ENCODE data around the gene MARK2. TPM values are rescaled to one million over a fixed set of nuclear protein-coding genes. Genes with fewer than 3 reads are reported as not detected.

Gene MARK2
- total RNA-seq, 2 experiments from 2014 or later: 23.3 to 24.5 TPM

DNA sequence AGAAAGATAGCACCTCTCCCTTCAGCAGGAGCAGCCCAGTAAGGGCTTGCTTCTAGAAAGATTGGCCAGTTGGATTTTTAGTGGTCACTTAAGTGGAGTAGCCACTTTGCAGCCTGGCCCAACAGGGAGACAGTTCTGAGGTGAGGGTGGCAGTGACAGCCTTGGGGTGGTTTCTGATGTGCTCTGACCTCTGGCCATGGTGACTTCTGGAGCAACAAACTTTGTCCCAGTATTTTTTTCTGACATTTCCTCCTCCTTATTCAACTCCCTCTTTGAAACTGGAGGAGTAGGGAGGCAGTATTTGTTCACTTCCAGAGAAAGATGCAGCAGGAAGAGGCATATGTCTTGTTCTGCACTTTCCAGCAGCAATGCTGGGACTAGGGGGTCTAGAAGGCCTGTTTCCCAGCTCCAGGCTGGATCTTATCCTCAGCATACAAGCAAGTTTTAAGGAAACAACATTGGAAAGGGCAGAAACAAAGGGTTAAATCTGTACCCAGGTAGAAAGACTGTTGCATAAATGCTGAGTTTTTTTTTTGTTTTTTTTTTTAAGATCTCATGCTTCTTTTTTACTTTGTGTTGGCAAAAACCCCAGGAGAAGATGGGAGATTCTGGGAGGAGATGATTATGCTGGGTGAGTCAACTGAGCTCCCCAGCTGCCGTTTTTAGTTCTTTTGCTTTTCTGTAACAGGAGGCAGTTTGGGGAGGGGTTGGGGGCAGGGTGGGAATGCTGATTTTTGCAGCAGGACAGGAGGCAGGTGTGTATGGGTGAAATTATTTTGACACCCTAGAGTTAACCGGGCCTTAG is 40.9 kb downstream of the MARK2 start:
- peaks cover 26% of the 10 kb centered on the region for H3K36me3 Mint-ChIP-seq (ENCODE audit: low read depth)

DNA sequence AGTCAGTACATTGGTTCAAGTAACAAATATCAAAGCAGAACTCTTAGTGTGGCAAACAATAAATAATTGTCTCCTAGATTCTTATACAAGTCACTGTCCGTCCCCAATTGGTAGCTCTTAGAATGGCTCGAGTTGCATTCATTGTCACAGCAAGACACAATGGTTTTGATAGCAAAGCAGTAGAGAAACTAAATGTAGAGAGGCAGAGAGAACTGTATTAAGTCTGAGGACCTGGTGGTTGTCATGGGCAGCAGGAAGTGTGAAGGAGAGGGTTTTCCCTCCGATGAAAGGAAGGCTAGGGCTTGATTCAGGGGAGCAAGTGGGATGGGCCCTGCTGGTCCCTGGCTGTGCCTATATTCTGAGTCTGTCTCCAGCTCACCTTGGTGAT is 41.5 kb downstream of the MARK2 start:
- CTCF ChIA-PET: interaction anchor here (1.3 kb wide), 1 partner anchor 44 kb away, joined by 4 read pairs; no protein-coding TSS in a partner anchor
- POLR2A ChIA-PET: interaction anchor here (0.8 kb wide), 1 partner anchor 24 kb away, joined by 3 read pairs; no protein-coding TSS in a partner anchor
- Mint-ChIP-seq H3K27me3 (no peaks in the 10 kb centered on the region), H3K36me3 (ENCODE audit: low read depth) (peaks cover 25% of the 10 kb centered on the region), H3K9me3 (no peaks in the 10 kb centered on the region), H3K4me3 (no peak overlapping the region), H3K27ac (no peak overlapping the region), H3K4me1 (ENCODE audit: low read depth) (peaks cover 81% of the 10 kb centered on the region)
- intact Hi-C loops (cut with micrococcal nuclease): no loop called here
- TF ChIP-seq, protein P1, sequence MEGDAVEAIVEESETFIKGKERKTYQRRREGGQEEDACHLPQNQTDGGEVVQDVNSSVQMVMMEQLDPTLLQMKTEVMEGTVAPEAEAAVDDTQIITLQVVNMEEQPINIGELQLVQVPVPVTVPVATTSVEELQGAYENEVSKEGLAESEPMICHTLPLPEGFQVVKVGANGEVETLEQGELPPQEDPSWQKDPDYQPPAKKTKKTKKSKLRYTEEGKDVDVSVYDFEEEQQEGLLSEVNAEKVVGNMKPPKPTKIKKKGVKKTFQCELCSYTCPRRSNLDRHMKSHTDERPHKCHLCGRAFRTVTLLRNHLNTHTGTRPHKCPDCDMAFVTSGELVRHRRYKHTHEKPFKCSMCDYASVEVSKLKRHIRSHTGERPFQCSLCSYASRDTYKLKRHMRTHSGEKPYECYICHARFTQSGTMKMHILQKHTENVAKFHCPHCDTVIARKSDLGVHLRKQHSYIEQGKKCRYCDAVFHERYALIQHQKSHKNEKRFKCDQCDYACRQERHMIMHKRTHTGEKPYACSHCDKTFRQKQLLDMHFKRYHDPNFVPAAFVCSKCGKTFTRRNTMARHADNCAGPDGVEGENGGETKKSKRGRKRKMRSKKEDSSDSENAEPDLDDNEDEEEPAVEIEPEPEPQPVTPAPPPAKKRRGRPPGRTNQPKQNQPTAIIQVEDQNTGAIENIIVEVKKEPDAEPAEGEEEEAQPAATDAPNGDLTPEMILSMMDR (IDR thresholded peaks at IDR 0.05): no peak
- DNase-seq: no peak
- no peak for ATAC-seq

More for the DNA sequence above, 40.9 kb downstream of the MARK2 start:
- Mint-ChIP-seq H3K4me3 (no peak overlapping the region), H3K4me1 (ENCODE audit: low read depth) (peaks cover 81% of the 10 kb centered on the region), H3K9me3 (no peaks in the 10 kb centered on the region), H3K27ac (no peak overlapping the region), H3K27me3 (no peaks in the 10 kb centered on the region)
- DNase-seq (no peak), ATAC-seq (no peak)
- TF ChIP-seq, protein P1 (IDR thresholded peaks at IDR 0.05): no peak
- intact Hi-C loops (cut with micrococcal nuclease): no loop called here
- CTCF ChIA-PET: interaction anchor here (1.0 to 1.3 kb wide), 2 partner anchors 13 to 43 kb away, joined by 4 read pairs; no protein-coding TSS in a partner anchor
- POLR2A ChIA-PET: interaction anchor here (0.8 kb wide), 1 partner anchor 23 kb away, joined by 3 read pairs; no protein-coding TSS in a partner anchor

- H3K4me1 Mint-ChIP-seq (ENCODE audit: low read depth): peaks cover 77% of the 10 kb centered on the region
- no peak overlapping the region for H3K4me3 Mint-ChIP-seq
- peak overlapping the region; percentile 48 for H3K27ac Mint-ChIP-seq
- intact Hi-C loops (cut with micrococcal nuclease): no loop called here
- no peaks in the 10 kb centered on the region for H3K9me3 Mint-ChIP-seq
- TF ChIP-seq, protein P1 (IDR thresholded peaks at IDR 0.05): no peak
- H3K27me3 Mint-ChIP-seq: no peaks in the 10 kb centered on the region
- H3K36me3 Mint-ChIP-seq (ENCODE audit: low read depth): peaks cover 20% of the 10 kb centered on the region
- DNase-seq (no peak), ATAC-seq (peak; percentile 41)
- ChIA-PET CTCF (interaction anchor here (1.7 to 2.5 kb wide), 4 partner anchors 10 to 63 kb away, joined by 5 to 16 read pairs (median 10); partner anchors contain the start of gene MARK2), POLR2A (interaction anchor here (0.6 to 1.0 kb wide), 3 partner anchors 9 to 488 kb away, joined by 3 to 10 read pairs (median 5); no protein-coding TSS in a partner anchor)
Measured at GRCh38 chr11:63882555-63883242, 43.8 kb downstream of the MARK2 start.

DNA sequence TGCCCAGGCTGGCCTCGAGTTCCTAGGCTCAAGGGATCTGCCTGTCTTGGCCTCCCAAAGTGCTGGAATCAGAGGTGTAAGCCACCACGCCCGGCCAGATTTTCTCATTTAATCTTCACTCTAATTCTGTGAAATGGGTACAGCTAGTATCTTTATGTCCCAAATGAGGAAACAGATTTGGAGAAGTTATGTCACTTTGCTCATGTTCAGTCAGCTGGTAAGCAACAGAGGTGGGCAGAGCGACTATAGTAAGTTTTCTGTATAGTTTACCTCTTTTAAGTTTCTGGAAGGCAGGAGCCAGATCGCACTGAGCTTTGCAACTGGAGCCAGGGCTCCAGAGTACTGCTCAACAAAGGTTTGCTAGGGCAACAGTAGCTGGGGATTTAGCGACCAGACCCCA is 44.9 kb downstream of the MARK2 start:
- DNase-seq (no peak), ATAC-seq (no peak)
- no peaks in the 10 kb centered on the region for H3K27me3 Mint-ChIP-seq
- intact Hi-C loops (cut with micrococcal nuclease): no loop called here
- H3K4me1 Mint-ChIP-seq (ENCODE audit: low read depth): peaks cover 78% of the 10 kb centered on the region
- ChIA-PET CTCF (interaction anchor here (1.3 to 2.5 kb wide), 6 partner anchors 9 to 62 kb away, joined by 3 to 16 read pairs (median 8); partner anchors contain the start of gene MARK2), POLR2A (interaction anchor here (0.6 to 1.2 kb wide), 3 partner anchors 11 to 543 kb away, joined by 3 to 5 read pairs (median 3); no protein-coding TSS in a partner anchor)
- peak overlapping the region; percentile 7 for H3K27ac Mint-ChIP-seq
- H3K36me3 Mint-ChIP-seq (ENCODE audit: low read depth): peaks cover 13% of the 10 kb centered on the region
- TF ChIP-seq, protein P1 (IDR thresholded peaks at IDR 0.05): no peak
- H3K9me3 Mint-ChIP-seq: no peaks in the 10 kb centered on the region
- H3K4me3 Mint-ChIP-seq: no peak overlapping the region
